ENCODE measurements around the gene PLCL1.

Gene PLCL1

DNA sequence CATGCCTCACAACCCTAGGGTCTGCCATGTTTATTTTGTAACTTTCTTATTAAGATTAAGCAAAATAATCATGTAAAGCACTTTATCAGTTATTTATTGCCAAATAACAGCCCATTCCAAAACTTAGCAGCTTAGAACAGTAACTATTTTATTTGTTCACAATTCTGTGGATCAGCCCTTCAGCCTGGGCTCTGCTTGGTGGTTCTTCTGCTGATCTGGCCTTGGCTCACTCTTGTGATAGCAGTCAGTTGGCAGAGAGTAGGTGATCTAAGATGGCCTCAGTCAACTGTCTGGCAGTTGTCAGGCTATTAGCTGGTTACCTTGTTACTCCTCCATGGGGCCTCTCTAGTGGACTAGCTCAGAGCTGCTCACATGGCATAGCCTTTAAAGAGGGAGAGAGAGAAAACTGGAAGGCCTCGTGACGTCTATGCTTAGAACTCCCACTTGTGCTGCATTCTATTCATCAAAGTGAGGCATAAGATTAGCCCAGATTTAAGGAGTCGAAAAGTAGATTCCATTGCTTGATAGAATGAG, 54.3 kb downstream of the PLCL1 start:
- DNase-seq, result no peak

DNA sequence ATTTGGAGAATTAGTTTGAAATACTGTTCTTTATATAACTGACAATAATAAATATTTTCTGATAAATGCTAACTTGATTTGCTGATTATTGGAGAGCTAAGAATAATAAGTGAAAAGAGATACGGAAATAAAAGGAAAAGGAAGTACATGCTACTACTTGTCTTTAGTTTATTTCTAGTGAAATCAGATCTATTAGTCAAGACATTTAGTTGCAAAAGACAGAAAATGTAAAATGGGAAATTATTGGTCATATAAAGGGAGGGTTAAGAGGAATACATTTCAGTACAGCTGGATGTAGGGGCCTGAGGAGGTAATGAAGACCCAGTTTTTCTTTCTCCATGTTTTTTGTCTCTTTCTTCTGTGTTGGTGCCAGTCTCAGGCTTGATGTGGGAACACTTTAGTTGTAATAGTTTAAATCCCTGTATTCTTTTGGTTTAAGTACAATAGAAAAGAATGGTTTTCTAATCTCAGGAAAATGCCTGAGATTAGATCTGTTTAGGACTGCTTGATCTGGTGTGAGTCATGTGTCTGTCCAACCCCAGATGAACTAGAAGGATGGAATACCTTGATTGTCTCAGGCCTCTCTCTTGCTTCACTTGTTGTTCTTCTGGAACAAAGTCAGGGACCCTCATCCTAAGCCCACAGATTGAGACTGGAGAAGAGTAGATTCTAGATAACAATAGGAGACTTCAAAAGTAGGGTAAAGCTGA, 58.0 kb downstream of the PLCL1 start:
- DNase-seq, result no peak

DNA sequence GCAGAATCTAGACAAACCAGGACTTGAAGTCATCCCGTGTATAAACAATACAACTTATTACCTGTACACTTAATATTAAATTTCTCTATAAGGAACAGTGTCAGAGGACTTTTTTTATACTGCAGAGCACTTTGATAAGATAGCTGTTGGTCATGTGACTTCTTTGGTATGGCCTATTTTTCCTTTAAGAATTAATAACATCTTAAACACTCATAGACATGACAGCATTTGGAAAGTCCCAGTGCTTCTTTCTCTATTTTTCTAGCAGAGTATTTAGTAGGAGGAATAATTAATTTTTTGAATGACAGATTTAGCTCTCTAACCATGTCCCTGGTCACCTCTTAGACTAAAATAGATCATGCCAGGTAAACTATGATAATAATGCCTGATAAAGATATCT, 59.4 kb downstream of the PLCL1 start:
- peak; percentile 29 for DNase-seq

DNA sequence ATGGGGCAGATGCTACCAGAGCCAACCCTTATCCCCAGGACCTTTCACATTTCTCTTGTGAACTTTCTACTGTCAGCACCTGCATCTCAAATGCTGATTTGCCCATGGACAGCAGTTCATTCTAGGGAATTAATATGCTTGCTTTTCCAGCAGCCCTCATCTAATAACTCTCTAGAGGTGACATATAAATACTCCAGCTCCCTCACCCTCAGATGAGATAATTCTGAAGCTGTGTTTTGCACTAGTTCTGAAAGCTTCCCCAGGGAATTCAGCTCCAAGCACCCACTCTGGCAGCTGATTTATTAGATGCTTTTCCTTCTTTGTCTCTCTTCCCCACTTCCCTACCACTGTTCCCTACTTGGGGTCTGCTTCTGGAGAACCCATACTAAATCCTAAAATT, 62.1 kb downstream of the PLCL1 start:
- no peak for DNase-seq

DNA sequence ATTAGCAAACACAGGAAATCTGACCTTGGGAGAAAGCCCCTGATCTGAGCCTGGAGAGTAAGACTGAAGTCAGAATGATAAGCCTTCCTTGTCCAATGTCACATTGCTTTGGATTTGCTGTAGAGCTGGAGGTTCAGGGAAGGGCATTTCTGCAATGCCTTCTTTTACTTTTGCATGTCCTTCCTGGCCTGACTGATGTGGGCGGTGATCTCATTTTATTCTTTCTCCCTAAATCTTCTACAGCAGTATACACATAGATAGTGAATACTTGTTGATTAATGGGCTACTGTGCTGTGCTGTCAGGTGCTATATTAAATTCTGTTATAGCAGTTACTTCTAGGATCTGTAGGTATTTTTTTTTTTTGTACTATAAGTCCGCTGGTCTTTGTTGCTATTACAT, 62.6 kb downstream of the PLCL1 start:
- no peak for DNase-seq

DNA sequence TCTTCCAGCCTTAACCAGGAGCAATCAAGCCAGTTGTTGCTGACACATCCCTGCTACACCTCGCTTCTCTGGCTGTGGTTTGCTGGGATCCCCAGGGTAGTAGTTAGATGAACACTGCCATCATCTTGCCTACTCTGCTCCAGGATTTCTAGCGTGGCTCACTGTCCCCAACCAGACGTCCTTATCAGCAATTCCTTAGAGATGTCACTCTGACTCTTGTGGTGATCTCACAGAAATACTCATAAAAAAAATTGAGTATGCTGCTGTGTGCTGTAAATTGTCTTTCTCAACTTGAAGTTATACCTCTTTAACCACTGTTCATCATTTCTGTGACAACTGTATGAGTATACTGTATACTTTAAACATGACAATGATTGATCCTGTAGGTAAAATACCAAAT, 63.2 kb downstream of the PLCL1 start:
- no peak for DNase-seq

DNA sequence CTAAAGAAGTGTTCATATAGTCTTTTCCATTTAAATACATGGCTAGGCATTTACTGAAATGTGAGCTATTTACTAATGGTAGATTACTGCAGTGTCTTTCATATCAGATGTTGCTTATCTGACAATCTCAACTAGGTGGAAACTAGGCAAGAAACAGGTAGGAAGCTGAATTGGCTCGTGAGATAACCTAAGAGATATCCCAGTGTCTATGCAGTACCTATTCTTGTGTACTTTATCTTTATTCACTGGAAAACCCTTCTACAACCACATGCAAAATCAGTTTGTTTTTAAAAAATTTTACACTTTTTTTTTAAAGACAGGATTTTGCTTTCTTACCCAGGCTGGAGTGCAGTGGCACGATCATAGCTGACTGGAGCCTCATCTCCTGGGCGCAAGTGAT, 63.8 kb downstream of the PLCL1 start:
- peak; percentile 50 for DNase-seq

DNA sequence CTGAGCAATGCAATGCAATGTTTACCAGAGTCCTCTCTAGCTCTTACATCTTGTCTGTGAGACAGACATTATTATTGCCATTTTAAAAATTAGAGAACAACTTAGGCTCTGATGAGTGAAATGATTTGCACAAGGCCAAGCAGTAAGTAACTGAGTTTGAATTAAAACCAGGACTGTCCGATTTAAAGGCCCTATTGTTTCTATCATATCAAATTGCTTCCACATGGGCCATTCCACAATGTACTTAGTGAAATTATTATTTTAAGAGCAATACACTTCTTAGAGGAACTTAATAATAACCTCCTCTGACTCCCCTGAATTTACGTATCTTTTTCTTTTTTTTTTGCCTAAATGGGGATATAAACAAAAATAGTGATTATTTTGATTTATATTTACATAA, 64.6 kb downstream of the PLCL1 start:
- DNase-seq, result no peak

DNA sequence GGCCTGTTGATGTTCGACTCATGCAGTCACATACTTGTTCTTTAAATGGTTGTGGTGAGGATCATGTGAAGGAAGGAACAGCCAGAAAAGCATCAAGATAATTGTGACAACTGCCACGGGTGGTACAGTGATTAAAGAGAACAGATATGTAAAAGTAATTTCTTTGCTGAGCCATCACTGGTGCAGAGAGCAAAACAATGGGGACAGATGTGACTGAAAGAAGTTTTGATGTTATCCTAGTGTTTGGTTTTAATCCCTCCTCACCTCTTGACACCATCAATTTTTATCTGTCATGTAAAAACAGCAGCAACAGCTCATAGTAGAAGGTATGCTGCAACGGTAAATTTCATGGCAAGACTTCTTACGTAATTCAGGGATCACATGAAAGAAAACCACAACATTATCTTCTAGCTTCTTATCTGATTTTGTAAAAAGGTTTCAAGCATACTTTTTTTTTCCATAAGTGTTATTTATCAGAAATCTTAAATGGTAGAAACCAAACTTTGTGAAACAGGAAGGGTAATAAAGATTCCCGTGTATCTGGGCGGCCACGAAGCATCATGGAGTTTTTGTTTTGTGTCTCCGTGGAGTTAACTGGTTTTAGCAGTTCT, 65.2 kb downstream of the PLCL1 start:
- peak; percentile 77 for DNase-seq

DNA sequence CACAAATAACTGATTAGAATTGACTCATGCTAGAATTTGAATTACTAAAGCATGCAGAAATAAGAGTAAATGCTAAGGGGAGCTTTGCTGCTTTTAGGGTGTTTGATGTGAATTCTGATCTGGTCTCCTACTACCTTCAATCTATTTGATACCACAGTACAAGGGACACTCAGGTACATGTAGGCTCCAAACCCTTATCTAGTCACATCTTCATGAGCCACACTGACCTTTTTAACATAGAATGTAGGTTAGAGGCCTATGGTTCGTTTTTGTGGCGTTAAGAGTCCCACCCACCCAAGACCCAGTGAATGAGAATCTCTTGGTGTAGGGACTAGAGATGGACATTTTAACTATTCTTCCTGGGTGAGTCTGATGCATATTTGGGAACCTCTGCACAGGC, 65.7 kb downstream of the PLCL1 start:
- DNase-seq, result no peak

DNA sequence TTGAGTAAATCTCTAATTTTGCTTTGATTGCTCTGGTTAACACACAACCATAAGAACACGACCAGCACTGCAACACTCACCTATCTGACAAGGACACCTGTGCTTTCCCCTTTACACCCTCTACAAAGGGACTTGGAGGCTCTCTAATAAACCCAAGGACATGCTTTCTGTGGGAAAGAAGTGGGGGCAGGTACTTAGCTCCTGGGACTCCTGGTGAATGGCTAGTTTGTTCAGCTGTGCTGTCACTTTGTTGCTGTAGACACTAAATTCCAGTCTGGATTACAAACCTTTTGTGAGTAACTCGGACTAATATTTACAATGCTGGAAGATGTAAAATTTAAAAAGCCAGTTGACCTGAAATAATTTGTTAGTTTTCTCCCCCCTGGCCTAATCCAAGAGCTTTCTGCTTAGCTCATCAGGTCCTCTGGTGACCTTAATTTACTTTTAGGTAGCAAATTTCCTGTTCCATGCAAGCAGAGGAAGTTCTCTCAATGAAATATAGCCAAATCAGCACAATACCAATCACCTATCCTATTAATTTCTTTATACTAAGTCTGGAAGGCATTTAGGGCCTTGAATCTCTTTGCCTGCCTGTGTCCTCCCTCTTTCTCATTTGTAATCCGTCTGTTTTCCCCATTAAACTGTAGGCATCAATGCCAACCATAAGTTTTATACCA, 67.5 kb downstream of the PLCL1 start:
- no peak for DNase-seq

DNA sequence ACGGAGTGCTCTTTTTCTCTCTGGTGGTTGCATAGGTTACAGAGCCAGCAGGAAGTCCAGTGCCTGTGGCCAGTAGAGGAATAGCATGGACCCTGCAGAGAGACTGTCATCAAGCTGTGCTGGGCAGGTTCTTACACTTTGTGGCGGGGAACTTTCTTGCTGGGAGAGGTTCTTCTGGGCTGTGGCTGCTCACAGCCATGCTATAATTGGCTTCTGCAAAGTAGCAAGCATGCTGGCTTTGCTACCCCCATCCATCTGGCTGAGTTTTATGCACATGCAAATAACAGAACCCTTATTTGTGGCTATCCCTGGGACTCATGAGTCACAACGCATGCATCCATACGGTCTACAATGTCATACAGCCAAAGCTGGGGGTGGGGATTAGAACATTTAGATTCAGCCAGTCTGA, 68.9 kb downstream of the PLCL1 start:
- no peak for DNase-seq

DNA sequence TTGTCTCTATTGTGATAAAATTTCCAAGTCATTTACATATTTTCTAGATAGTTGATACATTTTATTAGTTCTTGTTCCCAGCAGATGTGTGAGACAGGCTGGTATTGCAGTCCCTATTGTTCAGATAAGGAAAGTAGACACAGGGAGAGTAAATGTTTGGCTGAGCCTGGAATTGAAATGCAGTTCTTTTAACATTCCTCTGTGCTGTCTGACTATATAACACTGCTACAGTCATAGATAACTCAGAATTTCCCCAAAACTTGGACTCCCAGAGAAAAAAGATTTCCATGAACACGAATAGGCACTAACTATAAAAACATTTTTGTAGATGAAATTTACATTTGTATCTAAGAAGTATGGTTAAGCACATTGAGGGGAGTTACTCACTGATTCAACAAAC, 71.4 kb downstream of the PLCL1 start:
- DNase-seq, result no peak

DNA sequence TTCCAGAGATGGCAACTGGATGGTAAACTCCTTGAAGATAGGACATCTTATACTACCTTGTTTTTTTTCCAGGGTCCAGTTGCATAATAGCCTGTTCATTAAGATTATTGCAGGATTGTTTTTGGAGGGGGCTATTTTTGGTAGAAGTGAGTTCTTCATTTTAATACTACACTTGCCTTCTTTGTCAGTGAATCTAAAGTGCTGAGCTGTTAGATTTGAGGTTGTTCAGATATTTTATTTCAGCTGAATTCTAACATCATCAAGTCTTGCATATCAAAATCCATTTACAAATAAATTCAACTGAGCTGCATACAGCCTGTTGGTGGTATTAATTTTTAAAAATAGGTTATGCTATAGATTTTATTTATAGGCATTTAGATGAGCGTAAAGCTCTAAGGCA, 72.1 kb downstream of the PLCL1 start:
- no peak for DNase-seq

DNA sequence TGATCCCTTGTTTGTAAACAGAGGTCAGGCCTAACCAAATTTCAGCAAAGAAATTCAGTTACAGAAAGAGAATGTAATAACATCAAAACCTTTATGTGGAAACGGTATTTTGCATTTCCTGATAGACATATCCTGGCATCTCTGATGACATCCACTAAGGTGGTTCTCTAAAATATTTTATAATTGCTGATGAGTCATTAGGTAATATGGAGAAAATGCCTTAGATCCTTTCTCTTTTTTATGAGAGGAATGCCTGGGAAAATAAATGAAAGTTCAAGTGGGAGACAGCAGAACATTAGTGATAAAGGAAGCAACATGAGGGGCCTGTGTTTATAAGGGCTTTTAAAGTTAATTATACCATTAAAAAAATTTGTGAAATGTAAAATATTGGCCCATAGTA, 72.6 kb downstream of the PLCL1 start:
- DNase-seq, result no peak

DNA sequence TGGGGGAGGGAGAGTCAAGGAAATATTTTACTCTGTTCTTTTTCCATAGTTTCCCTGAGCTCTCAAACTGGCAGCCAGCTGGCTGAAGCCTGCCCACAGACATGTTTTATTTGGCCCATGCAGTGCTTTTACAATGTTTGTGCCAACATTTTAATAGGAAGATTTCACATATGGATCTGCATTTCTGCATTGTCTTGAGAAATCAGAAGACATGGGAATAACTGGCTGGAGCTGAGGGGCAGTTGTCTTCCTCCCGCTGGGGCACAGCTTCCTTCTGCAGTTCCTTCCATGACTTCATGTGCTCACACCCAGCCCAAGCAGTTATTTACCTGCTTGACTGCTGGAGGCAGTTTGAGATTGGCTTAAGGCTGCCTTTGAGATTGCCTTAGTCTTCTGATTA, 74.4 kb downstream of the PLCL1 start:
- DNase-seq, result no peak

DNA sequence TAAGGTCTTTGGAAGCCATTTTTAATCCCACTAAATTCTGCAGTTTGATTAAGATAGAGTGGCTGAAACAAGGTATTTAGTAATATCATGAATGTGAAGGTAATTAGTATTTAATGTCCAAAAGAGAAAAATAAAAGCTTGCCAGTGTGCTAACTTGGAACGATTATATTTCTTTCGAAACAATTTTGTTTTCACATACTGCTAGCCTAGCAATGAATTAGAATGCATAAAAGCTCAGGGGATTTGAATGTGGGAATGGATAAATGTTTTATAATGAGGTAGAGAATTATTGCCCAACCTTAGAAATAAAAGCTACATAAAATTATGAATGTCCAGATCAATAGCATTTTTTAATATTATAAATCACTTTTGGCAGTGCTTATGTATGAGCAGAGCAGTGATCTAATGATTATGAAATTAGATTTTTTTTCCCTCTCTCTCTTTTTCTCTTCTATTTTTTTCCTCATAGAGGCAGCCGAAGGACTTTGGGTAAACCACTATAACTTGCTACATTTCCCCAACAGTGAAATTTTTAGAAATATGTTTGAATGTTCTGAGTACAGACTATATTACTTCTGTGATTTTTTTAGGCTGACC, 75.5 kb downstream of the PLCL1 start:
- no peak for DNase-seq

DNA sequence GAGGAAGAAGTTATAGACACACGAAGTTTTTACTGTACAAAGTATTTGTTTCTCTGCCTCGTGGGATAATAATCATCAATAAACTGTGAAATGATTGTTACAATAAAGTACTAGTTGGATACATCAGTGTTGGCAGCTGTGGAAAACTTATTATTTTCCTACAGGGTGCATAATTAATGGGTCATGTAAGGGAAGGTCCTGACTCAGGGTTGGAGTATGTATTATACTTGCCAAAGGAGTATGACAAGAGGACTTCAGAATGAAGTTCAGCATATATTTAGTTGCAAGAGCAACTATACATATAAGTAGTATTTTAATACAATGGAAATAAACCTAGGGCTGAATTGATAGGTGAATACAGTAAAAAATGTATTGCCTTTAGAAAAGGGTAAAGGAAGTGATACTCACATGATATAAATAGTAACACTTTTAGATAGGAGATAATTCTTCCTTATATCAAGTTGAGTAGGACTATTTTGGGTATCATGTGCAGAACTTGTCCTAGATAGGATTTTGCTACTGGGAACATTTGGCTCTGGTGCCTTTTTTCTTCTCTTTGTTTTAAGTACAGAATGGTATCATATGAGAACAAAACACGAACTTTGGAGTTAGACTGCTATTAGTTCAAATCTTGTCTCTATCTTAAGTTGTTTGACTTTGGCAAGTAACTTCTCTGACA, 79.1 kb downstream of the PLCL1 start:
- no peak for DNase-seq

DNA sequence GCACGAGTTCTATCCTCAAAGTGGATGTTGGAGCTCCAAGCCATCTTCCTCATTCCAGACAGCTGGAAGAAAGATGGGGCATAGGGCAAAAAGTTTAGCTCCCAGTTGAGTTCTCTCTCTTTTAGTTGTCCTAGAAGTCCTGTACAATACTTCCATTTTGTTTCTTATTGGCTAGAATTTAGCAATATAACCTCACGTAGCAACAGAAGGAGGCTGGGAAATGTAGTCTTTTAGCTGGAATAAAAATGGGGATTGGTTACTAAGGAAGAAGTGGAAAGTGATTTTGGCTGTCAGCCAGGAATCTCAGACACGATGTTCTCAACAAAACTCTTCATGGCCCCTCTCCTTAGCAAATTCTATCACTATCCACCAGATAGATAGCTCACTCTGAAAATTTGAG, 79.9 kb downstream of the PLCL1 start:
- no peak for DNase-seq

DNA sequence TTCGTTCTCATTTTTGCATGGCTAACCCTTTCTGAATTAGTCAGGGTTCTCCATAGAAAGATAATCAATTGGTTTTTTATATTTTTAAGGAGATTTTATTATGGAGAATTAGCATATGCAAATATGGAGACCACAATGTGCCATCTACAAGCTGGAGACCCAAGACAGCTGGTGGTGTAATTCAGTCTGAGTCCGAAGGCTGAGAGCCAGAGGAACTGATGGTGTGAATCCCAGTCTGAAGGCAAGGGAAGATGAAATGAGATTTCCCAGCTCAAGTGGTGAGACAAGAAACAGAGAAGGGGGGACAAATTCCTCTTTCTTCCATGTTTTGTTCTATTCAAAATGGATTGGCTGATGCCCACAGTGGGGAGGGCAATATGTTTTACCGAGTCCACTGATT, 80.7 kb downstream of the PLCL1 start:
- DNase-seq, result no peak

DNA sequence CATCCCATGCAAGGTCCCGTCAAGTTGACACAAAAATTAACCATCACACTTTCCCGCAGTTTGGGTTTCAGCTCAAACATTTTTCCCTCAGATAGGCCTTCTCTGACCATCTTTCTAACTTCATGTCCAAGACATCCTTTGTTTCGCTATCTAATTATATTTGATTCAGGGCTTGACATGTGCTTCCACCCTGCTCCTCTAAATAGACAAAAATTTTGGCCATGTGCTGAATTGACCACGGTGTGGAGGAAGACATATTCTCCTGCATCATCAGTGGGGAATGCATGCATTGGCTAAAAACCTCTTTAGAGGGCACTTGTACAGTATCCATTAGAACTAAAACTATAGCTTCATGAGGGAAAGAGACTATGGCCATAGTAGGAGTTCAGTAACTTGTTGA, 81.2 kb downstream of the PLCL1 start:
- no peak for DNase-seq

DNA sequence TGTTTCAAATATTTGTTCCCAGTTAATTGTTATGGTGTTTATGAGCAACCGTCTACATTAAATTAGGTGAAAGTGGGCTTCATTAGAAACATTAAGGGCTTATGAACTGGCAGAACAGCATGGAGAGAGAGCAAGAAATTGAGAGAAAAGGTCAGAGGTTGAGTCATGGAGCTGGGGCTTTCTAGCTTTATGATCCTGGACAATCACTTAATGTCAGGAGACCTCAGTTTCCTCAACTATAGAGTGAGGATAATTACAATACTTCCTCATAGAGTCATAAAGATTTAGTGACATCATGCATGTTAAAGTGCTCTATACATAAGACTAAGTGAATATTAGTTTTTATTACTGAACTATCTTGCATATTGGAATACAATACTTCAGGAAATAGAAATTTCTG, 83.9 kb downstream of the PLCL1 start:
- DNase-seq, result no peak

DNA sequence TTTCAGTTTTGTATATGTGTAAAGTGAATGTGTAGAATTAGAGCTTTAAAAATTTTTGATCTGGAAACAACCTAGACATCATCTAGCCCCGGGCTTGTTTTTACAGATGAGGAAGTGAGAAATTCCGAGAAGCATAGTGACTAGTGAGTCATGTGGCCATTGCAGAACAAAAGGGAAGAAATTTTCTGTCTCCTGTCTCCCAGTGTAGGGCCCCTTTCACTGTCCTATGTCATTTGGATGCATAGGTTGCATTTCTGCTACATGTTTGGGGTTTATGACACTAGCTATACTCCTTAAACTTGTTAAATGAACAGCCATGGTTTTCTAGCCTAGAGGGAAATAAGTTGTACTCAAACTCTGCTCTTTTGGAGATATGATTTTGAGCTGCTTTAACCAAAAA, 84.6 kb downstream of the PLCL1 start:
- DNase-seq, result peak; percentile 72
